Left ventricle myocardium inferior (tissue), 1 donor: Measurements from ENCODE around the gene PLSCR3. TPM values are rescaled to one million over a fixed set of nuclear protein-coding genes. Genes with fewer than 3 reads are reported as not detected.

Experiments
- DNase-seq: peaks from one replicate; pipeline ENCODE4 v3.0.0-alpha.2; 2020
- H3K27ac ChIP-seq: fragments of 200-600 bp; replicated peaks from 2 replicates; pipeline ENCODE4 v1.8.0; 2021
- H3K27me3 ChIP-seq: fragments of 200-600 bp; 2 replicates; pipeline ENCODE4 v1.8.0; 2021; ENCODE audit warnings: low read depth
- H3K36me3 ChIP-seq: fragments of 200-600 bp; 2 replicates; pipeline ENCODE4 v1.8.0; 2021
- H3K4me1 ChIP-seq: fragments of 200-600 bp; 2 replicates; pipeline ENCODE4 v1.8.0; 2021
- H3K4me3 ChIP-seq: fragments of 200-600 bp; 2 replicates; pipeline ENCODE4 v1.8.0; 2021; ENCODE audit warnings: mild to moderate bottlenecking, moderate library complexity
- H3K9me3 ChIP-seq: fragments of 200-600 bp; replicated peaks from 2 replicates; pipeline ENCODE4 v1.8.0; 2021
- CTCF ChIP-seq: fragments of 200-600 bp; IDR thresholded peaks from 2 replicates; pipeline ENCODE4 v1.8.0; 2021; ENCODE audit warnings: antibody characterized with exemption, mild to moderate bottlenecking, borderline replicate concordance
- intact Hi-C: fragments of 100-400 bp; cut with micrococcal nuclease; formaldehyde crosslinking; loops from one replicate; pipeline ENCODE4 v1.11.0; 2022
- total RNA-seq: library from RNA; stranded (reverse); fragmentation: NEBNext Ultra II Directional; extraction: Animal tissue kit (Norgen Biotek cat#: 25700); gene quantifications from one replicate; pipeline ENCODE4 v1.2.1, GENCODE V29; 2021
- donor health status: DM: no; HTN: yes; CAD: no; lungs with severe emphysema.

PLSCR3 gene
- total RNA-seq, 1 donor from 2014 or later, result 20.1 TPM

- no peaks in the 10 kb centered on the region for H3K9me3 ChIP-seq
- H3K36me3 ChIP-seq, result no peaks in the 10 kb centered on the region
- no peak for TF ChIP-seq CTCF
- peaks cover 20% of the 10 kb centered on the region for H3K27me3 ChIP-seq
- peaks cover 35% of the 10 kb centered on the region for H3K4me1 ChIP-seq
- peak within 1 kb of the TSS; percentile 63 for H3K4me3 ChIP-seq
- H3K27ac ChIP-seq, result peak within 1 kb of the TSS; percentile 65
- intact Hi-C loops, result no loop called here
- DNase-seq, result peak; percentile 48
These were observed 13.3 kb downstream of the PLSCR3 start, which contains the start of gene TNK1 for GRCh38 chr17:7380855-7381683. Gene TNK1, plus strand, starts transcription at chr17:7381089. Its CDS starts 1,838 bp downstream, at chr17:7382927.

- Histone ChIP-seq H3K4me3 (peak overlapping the region; percentile 63), H3K9me3 (no peaks in the 10 kb centered on the region), H3K27me3 (peaks cover 20% of the 10 kb centered on the region), H3K27ac (peak overlapping the region; percentile 65), H3K36me3 (no peaks in the 10 kb centered on the region), H3K4me1 (peaks cover 35% of the 10 kb centered on the region)
- peak; percentile 63 for DNase-seq
- intact Hi-C loops, result no loop called here
- TF ChIP-seq CTCF, result peak; percentile 15
These were observed 14.0 kb downstream of the PLSCR3 start for GRCh38 chr17:7380321-7380720.

DNA sequence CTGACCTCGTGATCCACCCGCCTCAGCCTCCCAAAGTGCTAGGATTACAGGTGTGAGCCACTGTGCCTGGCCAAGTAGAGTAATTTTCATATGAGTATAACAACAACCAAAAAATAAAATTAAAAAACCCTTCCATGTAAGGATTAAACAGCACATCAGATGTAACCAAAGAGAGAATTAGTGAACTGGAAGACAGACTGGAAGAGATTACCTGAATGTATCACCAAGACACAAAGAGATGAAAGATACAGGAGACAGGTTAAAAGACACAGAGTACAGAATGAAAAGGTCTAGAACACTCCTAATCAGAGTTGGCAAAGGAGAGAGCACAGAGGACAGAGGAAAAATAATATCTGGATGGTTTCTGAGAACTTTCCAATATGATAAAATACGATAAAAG is 15.2 kb downstream of the PLSCR3 start:
- H3K27ac ChIP-seq, result no peak overlapping the region
- peaks cover 20% of the 10 kb centered on the region for H3K27me3 ChIP-seq
- no peak overlapping the region for H3K4me3 ChIP-seq
- no peak for TF ChIP-seq CTCF
- no peaks in the 10 kb centered on the region for H3K9me3 ChIP-seq
- no peaks in the 10 kb centered on the region for H3K36me3 ChIP-seq
- peaks cover 32% of the 10 kb centered on the region for H3K4me1 ChIP-seq
- no peak for DNase-seq
- intact Hi-C loops, result no loop called here

- Histone ChIP-seq H3K4me3 (no peak overlapping the region), H3K27ac (no peak overlapping the region), H3K36me3 (no peaks in the 10 kb centered on the region), H3K4me1 (no peaks in the 10 kb centered on the region), H3K9me3 (no peaks in the 10 kb centered on the region), H3K27me3 (peaks cover 12% of the 10 kb centered on the region)
- DNase-seq, result no peak
- TF ChIP-seq CTCF, result no peak
- intact Hi-C loops, result no loop called here
These were observed 20.0 kb downstream of the PLSCR3 start for GRCh38 chr17:7374353-7374752.

GRCh38 chr17:7370853-7371252 is 23.5 kb downstream of the PLSCR3 start:
- Histone ChIP-seq H3K4me1 (no peaks in the 10 kb centered on the region), H3K27ac (no peak overlapping the region), H3K9me3 (no peaks in the 10 kb centered on the region), H3K4me3 (no peak overlapping the region), H3K36me3 (no peaks in the 10 kb centered on the region), H3K27me3 (peaks cover 21% of the 10 kb centered on the region)
- no peak for TF ChIP-seq CTCF
- intact Hi-C loops, result no loop called here
- DNase-seq, result no peak
